ENCODE measurements around the gene CDC42BPA.

GRCh38 chr1:227255086-227255732, 63.1 kb downstream of the CDC42BPA start:
- no peak for TF ChIP-seq TAF1 (IDR thresholded peaks at IDR 0.05; ENCODE audit: borderline replicate concordance, low read depth, low read length)
- no peak for TF ChIP-seq POLR2A (IDR thresholded peaks at IDR 0.05; ENCODE audit: low read depth, low read length)

Data from GM12892 (cell line).